GM21723 (cell line): ENCODE measurements around the gene TSHZ2.

ENCODE experiments used
- ATAC-seq: cut with Tn5 transposase; IDR thresholded peaks from one replicate; pipeline ENCODE4 v1.9.1; 2021; ENCODE audit warnings: mild to moderate bottlenecking, moderate library complexity; ENCODE audit not compliant: unreplicated experiment

The TSHZ2 gene

DNA sequence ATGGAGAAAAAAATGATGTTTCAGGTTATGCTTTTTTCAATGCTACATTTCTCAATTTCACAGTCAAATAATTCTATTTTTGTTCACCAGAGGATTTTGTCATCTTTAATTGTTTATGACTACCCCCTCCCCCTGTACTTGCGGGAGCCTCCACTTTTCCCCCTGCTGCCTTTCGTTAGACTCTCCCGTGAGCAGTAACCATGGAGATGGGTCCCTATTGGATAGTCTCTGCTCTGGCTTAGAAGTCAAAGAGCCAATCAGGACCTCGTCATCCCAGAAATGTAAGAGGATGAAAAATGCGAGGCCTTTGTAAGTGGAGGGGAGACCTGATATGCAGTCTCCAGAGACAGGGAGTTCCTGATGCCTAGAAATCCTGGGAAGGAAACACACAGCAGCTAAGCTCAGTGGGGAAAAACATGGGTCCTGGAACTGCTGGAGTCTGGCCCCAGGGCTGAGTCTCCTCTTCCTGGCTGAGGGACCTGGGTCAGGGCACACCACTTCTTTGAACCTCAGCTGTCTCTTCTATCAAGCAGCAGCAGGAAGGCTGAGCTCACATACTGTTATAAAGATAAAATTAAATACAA lies 298.7 kb downstream of the TSHZ2 start:
- no peak for ATAC-seq

DNA sequence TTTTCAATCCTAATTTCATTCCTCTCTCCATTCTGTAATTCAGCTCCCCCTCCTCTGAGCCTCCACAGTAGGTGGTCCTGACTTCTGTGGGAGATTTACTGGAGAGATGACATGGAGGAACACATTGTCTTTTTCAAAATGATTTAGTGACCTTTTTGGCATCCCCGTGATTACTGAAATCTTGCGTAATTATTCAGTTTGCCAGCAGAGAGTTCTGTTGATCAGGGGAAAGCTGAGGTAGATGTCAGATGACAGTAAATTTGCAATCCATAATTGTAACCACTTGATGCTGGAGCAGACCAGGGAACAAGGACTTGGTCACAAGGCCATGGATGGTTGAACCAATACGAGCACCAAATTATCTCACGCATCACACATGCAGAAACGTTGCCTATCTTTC lies 302.2 kb downstream of the TSHZ2 start:
- no peak for ATAC-seq

DNA sequence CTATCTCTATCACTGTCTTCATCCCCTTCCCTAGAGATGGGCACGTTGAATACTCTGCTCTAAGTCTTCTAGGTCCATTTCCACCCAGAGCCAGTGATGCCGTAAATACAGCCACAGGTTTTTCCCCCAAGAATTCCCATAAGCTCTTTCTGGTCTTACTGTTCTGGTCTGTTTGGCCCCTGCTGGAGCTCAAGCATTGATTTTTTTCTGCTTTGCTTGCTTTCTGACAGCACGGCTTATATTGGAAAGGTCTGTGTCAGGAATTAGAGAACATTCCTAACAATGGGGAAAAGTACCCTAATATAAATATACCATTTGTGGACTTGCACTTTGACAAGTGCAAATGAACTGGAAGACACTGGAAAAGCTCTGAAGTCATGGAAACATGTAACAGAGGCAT lies 302.6 kb downstream of the TSHZ2 start:
- no peak for ATAC-seq

DNA sequence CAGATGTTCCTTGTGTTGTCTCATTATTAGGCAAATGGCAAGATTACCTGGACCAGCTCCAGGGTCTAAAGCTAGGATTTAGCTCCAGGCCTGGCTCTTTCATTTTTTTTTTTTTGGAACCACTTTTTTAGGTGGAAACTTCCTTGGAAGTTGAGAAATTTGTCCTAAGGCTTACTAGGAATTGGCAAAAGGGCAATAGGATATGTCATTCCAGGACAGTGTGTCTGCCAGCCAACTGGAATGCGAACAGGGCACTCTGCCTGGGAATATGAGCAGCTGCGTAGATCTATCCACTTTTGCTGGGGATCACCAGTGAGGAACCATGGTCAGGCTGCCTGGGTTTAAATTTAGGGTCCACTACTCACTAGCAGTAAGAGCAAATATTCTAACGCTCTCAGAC lies 304.0 kb downstream of the TSHZ2 start:
- ATAC-seq = no peak

DNA sequence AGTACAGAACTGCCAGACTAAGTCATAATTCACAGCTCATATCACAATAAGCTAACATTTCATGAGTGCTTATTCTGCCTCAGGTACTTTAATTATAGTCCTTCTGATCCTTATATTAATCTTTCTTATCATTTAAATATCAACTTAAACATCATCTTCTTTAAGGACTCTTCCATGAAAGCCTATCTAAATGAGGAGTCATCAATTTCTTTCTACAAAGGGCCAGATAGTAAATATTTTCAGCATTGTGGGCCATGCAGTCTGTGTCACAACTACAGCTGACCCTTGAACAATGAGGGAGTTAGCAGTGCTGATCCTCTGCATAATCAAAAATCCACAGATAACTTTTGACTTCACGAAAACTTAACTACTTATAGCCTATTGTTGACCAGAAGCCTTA lies 306.4 kb downstream of the TSHZ2 start:
- ATAC-seq = no peak

DNA sequence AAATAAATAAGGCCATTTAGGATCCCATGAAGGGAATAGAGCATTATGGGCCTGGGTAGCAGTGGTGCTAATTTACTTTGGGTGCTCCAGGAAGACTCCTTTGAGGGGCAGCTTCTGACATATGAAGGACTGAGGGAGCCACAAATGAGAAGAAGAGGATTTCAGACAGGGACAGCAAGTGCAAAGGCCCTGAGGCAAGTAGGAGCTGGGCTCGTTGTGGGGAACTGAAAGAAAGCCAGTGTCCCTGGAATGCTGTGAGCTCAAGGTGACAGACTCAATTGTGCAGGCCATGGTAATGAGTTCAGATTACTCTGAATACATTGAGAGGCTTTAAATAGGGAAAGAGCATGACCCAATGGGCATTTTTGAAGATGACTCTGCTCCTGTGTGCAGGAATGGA lies 307.6 kb downstream of the TSHZ2 start:
- no peak for ATAC-seq

DNA sequence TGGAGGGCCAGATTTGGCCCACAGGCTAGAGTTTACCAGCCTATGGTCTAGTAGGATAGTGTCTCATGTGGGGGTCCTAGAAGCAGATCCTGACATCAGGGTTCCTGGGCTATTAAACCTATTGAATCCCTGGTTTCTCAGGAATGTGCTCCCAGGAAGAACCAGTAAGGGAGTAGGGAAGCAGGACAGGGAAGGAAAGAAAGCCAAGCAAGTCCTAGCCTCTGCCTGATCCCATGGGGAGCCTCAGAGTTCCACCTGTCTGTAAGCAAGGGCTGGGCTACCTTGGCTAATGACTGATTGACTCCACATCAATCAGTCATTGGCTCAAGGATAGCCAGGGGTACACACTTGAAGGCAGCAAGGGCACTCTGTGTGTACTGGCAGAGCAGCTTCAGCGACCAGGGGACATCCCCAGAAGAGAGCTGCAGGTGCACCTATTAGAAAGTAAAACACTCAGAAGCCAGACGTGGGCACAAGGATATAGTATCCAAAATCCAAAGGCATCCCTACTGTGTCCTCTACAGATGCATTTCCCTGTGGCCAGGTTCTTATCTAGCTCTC lies 309.5 kb downstream of the TSHZ2 start:
- no peak for ATAC-seq

DNA sequence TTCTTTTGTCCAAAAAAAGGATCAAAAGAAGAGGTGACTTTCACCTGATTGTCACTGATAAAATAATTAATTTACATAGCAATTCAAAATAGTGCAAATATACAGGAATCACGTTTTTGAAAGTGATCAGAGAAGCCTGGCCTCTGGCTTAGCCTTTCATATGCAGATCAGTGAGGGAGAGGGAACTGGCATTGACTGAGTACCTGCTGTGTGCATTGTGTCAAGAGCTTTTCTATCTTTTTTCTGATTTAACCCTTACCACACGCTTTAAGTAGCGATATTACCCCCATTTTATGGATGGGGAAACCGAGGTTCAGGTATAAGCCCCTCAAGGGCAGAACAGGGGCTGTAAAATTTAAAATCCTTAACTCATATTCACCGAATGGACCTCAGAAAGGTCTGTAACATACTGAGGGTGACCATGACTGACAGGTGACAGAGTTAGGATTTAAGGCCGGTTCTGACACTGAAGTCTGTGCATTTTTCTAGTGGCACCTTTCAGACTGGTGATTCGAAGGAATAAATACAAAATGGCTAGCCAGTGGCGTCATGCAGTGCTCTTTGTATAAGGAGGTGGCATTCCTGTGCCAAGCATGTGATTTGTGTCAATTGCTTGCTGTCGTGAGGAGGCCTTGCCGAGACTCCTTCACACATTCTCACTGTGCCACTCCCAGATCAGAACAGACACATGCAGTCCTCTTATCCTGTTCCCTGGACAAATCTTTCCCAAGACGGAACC lies 310.2 kb downstream of the TSHZ2 start:
- ATAC-seq = no peak

DNA sequence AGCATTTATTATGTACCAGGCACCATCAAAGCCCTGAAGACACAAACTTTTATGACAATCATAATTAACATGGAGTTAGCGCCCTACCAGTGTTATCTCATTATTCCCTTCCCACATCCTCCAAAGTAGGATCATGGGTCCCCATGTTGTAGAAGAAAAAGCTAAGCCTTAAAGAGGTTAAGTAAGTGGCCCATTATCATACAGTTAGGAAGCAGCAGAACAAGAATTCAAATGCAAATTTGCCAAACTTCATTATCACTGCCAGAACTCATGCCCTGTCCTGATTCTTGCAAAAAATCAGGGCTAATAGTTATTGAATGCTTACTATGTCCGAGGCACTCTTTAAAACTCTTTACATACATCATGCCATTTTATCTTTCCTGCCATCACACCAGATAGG lies 310.9 kb downstream of the TSHZ2 start:
- no peak for ATAC-seq

DNA sequence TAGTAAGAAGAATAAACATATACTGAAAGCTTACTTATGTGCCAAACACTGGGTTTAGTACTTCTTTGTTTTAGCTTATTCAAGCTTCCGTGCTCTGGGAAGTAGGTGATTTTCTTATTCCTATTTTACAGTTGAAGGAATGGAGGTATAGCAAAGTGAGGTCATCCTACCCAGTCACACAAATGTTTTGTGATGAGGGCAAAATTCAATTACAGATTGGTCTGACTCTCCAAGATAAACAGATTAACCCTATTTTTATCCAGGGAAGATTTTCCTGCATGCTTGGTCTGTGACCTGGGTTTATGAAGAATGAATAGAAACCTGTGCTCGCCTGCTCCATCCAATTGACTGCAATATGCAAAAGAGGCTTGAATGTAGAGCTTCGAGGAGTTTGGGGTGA lies 311.4 kb downstream of the TSHZ2 start:
- ATAC-seq = no peak

DNA sequence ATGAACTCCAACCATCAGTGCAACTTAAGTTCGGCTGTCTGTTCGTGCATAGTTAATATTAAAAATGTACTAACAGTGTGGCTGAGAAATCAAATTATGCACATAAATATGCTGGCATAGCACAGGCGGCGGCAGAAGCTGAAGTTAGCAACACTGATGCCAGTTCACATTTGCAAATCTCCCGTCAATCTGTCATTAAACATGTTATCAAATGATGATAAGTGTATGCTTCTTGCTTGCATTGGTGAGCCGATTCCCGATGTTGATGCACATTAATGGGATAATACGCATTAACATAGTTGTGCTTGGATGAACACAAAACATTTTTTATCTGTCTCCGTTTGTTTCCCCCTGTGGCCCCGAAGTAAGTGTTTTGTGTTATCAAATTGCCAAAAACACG lies 312.1 kb downstream of the TSHZ2 start:
- no peak for ATAC-seq

DNA sequence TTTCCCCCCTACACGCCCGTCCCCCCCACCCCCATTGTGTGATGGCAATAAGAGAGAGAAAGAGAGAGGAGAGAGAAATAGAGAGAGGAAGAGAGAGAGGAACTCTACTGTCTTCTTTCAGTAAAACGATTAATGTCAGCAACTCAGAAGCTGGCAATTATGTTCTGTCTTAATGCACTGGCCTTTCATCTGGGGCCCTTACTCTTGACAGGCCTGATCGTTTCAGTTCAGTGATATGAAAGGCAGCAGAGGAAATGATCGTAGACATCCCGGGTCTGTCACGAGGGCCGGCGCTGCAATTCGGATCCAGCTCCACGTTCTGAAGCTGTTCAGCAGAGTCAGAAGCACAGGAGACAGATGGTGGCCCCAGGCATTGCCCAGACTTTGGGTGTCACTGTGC lies 312.5 kb downstream of the TSHZ2 start:
- ATAC-seq = no peak

DNA sequence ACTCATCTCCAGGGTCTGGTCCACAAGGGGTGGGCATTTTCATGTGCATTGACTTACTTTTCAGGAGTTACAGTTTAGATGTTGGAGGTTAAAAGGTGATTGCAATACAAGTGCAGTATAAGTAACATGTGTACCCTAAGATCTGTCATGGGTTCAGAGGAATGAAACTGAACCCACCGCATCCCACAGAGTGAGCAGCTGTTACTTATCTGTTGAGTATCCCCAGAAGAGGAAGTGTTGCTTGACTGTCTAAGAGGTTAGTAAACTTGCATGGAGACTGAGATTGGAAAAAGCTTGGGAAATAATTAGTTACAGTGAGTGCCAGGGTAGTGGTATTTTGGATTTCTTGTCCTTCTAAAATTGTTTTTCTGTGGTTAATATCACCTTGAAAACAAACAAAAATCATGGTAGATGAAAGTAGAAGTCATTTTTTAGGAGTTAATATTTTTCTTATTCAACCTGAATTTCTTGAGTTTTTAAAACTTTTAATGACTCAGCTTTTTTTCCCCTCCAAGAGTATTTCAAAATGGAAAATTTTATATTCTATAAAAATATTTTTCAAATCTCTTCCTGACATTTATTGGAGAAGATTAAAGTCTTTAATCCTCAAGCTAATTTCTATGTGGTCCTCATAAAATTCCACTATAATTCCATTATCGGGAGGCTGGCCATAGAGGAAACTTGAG lies 315.3 kb downstream of the TSHZ2 start:
- no peak for ATAC-seq

DNA sequence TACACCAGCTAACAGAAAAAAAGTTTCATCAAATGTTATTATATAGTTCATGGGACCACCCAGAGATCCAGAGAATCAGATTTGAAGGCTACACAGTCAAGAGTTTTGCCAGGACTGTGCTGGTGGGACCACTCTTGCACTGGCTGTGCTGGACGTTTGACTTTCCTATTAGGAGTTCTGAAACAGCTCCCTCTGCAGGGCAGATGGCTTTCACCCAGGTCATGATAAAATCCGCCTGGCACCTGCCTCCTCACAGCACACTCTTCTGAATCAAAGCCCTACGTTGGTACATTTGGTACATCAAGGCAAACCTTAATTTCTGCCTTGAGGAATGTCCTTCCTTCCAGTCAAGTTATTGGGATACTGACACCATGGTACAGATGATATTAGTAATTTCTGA lies 319.4 kb downstream of the TSHZ2 start:
- no peak for ATAC-seq

DNA sequence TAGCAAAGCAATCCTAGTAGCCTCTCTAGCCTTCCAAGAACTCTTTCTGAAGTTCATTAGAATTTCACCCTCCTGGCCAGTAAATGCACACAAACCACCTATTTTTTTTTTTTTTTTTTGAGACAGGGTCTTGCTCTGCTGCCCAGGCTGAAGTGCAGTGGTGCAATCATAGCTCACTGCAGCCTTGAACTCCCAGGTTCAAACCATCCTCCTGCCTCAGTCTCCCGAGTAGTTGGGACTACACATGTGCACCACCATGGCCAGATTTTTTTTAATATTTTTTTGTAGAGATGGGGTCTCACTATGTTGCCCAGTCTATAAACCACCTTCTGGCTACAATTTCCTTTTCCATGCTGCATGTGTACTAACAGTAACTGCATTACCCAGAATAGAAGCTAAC lies 320.2 kb downstream of the TSHZ2 start:
- ATAC-seq = no peak

DNA sequence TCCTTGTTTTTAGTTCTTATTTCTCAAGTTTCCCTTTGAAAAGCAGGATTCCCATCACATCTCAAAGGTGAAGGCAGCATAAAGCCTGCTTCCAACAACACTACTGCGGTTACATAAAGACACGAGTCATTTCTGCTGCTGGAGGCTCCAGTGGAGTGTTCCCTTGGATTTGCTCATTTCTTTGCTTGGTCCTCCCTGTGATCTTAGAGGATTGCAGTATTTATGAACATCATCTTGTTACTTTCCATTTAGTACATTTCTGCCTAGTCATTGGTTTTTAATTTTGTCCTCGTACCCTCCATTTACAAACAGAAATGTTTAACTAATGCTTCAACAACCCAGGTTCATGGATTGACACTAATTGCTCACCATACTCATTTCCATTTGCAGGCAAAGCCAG lies 322.6 kb downstream of the TSHZ2 start:
- no peak for ATAC-seq

DNA sequence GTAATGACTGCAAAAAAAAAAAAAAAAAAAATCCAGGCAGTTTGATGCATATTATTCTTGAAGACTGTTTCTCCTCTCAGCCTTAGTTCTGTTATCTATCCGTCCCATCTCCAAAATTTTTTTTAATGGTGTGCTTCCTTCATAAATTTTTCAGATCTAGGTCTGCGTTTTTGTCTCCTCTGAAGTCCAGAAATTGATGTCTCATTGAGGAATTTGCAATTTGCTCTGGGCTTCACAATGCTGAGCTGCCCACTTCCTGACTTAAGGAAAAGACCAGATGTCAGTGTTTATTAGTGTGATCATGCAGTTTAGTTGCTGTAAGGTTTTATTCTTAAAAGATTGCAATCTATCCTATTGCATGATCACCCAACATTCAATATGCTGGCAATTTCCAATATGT lies 323.9 kb downstream of the TSHZ2 start:
- ATAC-seq = no peak

DNA sequence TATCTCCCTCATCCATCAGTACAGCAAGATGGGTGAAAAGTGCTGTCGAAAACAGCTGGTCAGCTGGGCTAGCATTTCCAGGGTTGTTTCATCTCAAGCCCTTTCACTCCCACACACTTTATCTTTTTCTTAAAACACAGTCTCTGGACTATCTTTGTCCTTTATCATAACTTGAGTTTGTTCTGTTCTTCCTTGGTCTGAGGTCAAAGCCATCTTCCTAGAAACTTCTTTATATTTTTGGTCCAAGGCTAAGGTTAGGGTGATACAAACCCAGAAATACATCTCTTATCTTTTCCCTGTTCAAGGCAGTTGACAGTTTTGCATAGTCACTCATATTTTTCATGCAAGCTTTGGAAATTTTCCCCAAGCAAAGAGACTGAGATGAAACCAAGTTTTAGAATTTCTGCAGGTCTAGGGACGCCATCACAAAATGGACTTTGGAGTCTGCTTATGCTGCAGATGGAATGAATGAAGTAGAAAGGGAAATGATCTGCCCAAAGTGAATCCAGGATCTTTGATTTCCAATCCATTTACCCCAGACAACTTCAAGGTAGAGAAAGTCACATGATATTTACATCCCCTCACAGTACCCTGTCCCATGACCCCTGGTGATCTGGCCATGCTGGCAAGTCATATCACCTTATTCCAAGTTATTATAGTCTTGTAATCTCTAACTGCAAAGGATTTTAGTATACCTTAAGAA lies 324.4 kb downstream of the TSHZ2 start:
- ATAC-seq = no peak

DNA sequence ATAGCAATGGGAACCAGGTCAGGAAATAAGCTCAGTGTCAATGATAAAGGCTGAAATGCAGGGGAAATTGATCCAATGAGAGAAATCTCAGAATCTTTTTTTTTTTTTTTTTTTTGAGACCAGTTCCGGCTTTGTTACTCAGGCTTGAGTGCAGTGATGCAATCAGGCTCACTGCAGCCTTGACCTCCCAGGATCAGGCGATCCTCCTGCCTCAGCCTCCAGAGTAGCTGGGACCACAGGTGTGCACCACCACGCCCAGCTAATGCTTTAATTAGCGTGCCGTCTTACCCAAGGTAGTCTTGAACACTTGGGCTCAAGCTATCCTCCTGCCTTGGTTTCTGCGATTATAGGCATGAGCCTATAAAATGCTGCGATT lies 325.0 kb downstream of the TSHZ2 start:
- no peak for ATAC-seq

DNA sequence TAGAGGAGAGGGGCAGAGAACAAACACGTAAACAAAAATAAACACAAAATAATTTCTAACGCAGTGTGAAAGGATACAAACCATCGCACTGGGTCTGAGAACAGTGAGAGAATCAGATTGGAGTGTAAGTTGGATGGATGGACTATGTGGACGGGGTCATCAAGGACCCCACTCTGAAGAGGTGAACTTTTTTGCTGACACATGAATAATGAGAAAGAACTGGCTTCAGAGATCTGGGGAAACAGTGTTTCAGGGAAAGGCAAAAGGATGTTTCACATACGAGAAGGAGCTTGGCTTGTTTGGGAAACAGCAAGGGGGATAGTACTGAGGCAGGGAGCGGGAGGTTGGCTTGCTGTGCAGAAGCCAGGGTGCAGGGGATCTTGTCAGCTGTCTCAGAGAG lies 326.1 kb downstream of the TSHZ2 start:
- no peak for ATAC-seq

DNA sequence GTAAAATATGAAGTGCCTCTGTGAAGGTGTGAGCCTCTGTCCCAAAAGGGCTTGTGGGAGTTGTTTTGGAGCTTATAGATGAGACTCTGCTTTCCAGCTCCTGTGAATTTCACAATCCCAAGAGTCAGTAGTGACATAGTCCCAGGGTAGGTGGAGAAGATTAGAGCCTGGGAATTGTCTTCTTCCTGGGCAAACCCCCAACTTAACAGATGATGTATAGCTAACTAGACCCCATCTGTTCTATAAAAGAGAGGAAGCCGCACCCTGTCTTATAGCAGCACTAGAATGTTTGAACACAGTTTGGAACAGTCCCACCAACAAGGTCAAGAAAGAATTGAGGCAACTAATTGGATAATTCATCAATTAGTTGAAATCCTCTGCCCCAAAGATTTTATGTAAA lies 326.8 kb downstream of the TSHZ2 start:
- no peak for ATAC-seq

DNA sequence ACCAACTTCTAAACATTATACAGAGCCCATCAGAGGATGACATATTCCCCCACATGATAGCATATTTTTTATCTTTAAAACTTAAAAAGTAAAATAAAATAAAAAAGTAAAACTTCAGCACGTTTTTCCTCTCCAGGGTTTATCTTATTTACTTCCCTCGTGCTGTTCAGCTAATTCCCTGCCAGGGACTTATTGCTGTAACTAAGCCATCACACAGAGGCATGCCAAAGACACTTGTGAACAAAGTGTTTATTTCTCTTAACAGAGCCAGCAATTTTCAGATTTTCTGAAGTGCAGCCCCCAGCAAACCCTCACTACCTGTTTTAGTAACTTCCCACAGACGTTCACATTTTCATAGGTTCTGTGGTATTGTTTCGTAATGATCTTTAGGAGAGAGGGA lies 327.7 kb downstream of the TSHZ2 start:
- ATAC-seq = no peak
